ENCODE measurements around the gene TMEM190.
A peak's percentile ranks its signal among the peaks of the same experiment; 100 is the strongest.

Gene TMEM190

DNA sequence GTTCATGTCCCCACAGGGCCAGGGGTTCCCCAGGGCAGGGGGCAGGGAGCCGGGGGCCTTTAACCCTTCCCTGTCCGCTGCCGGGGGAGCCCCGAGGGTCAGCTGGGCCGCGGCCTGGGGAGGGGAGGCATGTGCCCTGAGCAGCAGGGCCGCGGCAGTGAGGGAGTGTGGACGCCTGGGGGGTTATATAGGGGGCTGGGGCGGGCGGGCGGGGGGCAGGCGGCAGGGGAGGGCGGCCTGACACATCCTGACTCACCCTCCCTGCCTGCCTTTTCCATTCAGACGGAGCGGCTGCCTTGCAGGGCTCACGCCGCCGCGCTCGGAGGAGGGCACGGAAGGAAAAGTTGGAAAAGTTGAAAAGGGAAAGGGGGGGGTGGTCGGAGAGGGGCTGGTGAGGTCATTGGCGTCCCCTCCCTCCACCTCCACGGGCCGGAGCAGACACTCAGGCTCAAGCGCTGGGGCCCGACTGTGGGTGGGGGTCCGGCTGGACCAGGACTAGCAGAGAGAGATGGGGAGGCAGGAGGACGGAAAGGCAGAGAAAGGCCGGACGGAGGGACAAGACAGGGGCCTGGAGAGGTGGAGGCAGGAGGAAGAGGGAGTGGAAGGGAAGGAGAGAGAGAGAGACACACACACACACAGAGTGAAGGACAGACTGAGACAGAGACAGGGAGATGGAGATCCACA, 6.2 kb upstream of the TMEM190 start, which contains the start of gene IL11 (continued):
- no peak for TF ChIP-seq ZNF311 (tag by site-specific recombination; IDR thresholded peaks at IDR 0.05; ENCODE audit: borderline replicate concordance)
- TF ChIP-seq ZNF112 (tag by site-specific recombination; IDR thresholded peaks at IDR 0.05) = no peak
- TF ChIP-seq ZNF274 (IDR thresholded peaks at IDR 0.05; ENCODE audit: low read length) = no peak
- TF ChIP-seq ZNF274 (tag by site-specific recombination; IDR thresholded peaks at IDR 0.05; ENCODE audit: borderline replicate concordance) = no peak
- peak; percentile 85 for TF ChIP-seq ZNF366 (tag by site-specific recombination; conservative IDR thresholded peaks at IDR 0.05)
- TF ChIP-seq, protein P1, sequence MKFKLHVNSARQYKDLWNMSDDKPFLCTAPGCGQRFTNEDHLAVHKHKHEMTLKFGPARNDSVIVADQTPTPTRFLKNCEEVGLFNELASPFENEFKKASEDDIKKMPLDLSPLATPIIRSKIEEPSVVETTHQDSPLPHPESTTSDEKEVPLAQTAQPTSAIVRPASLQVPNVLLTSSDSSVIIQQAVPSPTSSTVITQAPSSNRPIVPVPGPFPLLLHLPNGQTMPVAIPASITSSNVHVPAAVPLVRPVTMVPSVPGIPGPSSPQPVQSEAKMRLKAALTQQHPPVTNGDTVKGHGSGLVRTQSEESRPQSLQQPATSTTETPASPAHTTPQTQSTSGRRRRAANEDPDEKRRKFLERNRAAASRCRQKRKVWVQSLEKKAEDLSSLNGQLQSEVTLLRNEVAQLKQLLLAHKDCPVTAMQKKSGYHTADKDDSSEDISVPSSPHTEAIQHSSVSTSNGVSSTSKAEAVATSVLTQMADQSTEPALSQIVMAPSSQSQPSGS (tag by site-specific recombination; IDR thresholded peaks at IDR 0.05; ENCODE audit: low read depth) = no peak
- no peak for TF ChIP-seq ZNF146 (tag by site-specific recombination; IDR thresholded peaks at IDR 0.05)
- TF ChIP-seq MZF1 (tag by site-specific recombination; IDR thresholded peaks at IDR 0.05; ENCODE audit: borderline replicate concordance) = no peak
- TF ChIP-seq ZNF211 (tag by site-specific recombination; IDR thresholded peaks at IDR 0.05; ENCODE audit: low read depth) = no peak
- no peak for TF ChIP-seq ZSCAN23 (tag by site-specific recombination; IDR thresholded peaks at IDR 0.05)
- TF ChIP-seq OVOL3 (tag by site-specific recombination; IDR thresholded peaks at IDR 0.05) = no peak

DNA sequence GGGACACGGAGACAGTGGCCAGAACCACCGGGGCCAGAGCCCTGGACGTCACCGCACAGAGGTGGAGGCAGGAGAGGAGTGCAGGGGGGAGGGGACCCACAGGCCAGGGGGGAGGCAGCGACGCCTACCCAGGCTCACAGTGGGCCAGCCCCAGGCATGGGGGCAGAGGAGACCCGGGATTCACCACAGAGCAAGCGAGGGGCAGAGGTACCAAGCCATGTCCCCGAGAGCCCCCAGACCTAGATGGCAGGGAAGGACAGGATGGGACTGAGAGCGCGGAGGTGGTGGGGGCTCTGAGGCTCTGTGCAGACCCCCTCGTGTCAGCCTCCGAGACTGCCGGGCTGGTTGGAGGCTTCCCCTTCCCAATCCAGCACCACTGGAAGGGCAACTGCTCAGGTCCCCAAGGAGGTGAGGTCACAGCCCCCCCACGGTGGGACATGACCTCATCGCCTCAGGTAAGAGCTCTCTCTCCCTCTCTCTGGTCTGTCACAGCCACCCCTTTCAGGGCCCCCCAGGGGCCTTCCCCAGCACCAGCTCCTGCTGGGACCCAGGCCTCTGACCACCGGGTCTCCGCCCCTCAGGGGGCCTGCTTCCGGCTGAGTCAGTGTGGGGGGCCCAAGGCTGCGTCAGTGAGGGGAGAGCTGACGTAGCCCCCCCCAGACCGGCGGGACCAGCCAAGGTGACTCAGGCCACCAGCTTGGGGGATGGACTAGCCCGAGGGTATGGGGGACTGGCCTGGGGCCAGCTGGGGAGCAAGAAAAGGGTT, 4.1 kb upstream of the TMEM190 start:
- no peaks in the 10 kb centered on the region for H3K36me3 ChIP-seq (ENCODE audit: control insufficient read depth in 2 of 2, insufficient read depth in 1 of 2, low read length in 2 of 2)
- H3K27ac ChIP-seq (ENCODE audit: extremely low read depth, low read depth, low read length) = no peak overlapping the region
- CTCF ChIA-PET = interaction anchor here (0.9 to 1.2 kb wide), 4 partner anchors 40 to 259 kb away, joined by 3 to 10 read pairs (median 3); no protein-coding TSS in a partner anchor
- no peaks in the 10 kb centered on the region for H3K9me3 ChIP-seq (ENCODE audit: control insufficient read depth, insufficient read depth, low read depth, low read length)
- H3K4me1 ChIP-seq (ENCODE audit: control insufficient read depth, insufficient read depth, low read length) = peaks cover 5% of the 10 kb centered on the region; the same call in 1 of the 2 replicates
- H3K4me3 ChIP-seq (ENCODE audit: low read depth, low read length) = no peak overlapping the region
- POLR2A ChIA-PET = interaction anchor here (0.5 to 1.8 kb wide), 11 partner anchors 9 to 113 kb away, joined by 3 to 12 read pairs (median 4); partner anchors contain the start of genes HSPBP1, KMT5C, PPP6R1 and TMEM238
- TF ChIP-seq GLIS2 (tag by site-specific recombination; IDR thresholded peaks at IDR 0.05) (peak; percentile 85), ZNF404 (tag by site-specific recombination; IDR thresholded peaks at IDR 0.05) (no peak), ZNF529 (tag by site-specific recombination; IDR thresholded peaks at IDR 0.05; ENCODE audit: insufficient replicate concordance) (no peak), ZIC2 (tag by site-specific recombination; IDR thresholded peaks at IDR 0.05) (peak; percentile 94), ZNF10 (tag by site-specific recombination; IDR thresholded peaks at IDR 0.05) (0 out of 2 replicates have a peak, but pooled peaks have one; percentile 26), ZNF776 (tag by site-specific recombination; IDR thresholded peaks at IDR 0.05; ENCODE audit: borderline replicate concordance) (no peak), ZBTB21 (tag by site-specific recombination; IDR thresholded peaks at IDR 0.05) (0 out of 2 replicates have a peak, but pooled peaks have one; percentile 46), ZNF585B (tag by site-specific recombination; IDR thresholded peaks at IDR 0.05) (no peak), ZNF837 (tag by site-specific recombination; IDR thresholded peaks at IDR 0.05) (no peak)
- TF ChIP-seq, protein P2, sequence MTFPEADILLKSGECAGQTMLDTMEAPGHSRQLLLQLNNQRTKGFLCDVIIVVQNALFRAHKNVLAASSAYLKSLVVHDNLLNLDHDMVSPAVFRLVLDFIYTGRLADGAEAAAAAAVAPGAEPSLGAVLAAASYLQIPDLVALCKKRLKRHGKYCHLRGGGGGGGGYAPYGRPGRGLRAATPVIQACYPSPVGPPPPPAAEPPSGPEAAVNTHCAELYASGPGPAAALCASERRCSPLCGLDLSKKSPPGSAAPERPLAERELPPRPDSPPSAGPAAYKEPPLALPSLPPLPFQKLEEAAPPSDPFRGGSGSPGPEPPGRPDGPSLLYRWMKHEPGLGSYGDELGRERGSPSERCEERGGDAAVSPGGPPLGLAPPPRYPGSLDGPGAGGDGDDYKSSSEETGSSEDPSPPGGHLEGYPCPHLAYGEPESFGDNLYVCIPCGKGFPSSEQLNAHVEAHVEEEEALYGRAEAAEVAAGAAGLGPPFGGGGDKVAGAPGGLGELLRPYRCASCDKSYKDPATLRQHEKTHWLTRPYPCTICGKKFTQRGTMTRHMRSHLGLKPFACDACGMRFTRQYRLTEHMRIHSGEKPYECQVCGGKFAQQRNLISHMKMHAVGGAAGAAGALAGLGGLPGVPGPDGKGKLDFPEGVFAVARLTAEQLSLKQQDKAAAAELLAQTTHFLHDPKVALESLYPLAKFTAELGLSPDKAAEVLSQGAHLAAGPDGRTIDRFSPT (tag by site-specific recombination; IDR thresholded peaks at IDR 0.05) = peak; percentile 59; the same call in 1 of the 2 replicates
- TF ChIP-seq, protein P3, sequence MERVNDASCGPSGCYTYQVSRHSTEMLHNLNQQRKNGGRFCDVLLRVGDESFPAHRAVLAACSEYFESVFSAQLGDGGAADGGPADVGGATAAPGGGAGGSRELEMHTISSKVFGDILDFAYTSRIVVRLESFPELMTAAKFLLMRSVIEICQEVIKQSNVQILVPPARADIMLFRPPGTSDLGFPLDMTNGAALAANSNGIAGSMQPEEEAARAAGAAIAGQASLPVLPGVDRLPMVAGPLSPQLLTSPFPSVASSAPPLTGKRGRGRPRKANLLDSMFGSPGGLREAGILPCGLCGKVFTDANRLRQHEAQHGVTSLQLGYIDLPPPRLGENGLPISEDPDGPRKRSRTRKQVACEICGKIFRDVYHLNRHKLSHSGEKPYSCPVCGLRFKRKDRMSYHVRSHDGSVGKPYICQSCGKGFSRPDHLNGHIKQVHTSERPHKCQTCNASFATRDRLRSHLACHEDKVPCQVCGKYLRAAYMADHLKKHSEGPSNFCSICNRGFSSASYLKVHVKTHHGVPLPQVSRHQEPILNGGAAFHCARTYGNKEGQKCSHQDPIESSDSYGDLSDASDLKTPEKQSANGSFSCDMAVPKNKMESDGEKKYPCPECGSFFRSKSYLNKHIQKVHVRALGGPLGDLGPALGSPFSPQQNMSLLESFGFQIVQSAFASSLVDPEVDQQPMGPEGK (tag by site-specific recombination; IDR thresholded peaks at IDR 0.05) = peak; percentile 62
- TF ChIP-seq, protein P4, sequence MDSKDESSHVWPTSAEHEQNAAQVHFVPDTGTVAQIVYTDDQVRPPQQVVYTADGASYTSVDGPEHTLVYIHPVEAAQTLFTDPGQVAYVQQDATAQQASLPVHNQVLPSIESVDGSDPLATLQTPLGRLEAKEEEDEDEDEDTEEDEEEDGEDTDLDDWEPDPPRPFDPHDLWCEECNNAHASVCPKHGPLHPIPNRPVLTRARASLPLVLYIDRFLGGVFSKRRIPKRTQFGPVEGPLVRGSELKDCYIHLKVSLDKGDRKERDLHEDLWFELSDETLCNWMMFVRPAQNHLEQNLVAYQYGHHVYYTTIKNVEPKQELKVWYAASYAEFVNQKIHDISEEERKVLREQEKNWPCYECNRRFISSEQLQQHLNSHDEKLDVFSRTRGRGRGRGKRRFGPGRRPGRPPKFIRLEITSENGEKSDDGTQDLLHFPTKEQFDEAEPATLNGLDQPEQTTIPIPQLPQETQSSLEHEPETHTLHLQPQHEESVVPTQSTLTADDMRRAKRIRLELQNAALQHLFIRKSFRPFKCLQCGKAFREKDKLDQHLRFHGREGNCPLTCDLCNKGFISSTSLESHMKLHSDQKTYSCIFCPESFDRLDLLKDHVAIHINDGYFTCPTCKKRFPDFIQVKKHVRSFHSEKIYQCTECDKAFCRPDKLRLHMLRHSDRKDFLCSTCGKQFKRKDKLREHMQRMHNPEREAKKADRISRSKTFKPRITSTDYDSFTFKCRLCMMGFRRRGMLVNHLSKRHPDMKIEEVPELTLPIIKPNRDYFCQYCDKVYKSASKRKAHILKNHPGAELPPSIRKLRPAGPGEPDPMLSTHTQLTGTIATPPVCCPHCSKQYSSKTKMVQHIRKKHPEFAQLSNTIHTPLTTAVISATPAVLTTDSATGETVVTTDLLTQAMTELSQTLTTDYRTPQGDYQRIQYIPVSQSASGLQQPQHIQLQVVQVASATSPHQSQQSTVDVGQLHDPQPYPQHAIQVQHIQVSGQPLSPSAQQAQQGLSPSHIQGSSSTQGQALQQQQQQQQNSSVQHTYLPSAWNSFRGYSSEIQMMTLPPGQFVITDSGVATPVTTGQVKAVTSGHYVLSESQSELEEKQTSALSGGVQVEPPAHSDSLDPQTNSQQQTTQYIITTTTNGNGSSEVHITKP (tag by site-specific recombination; IDR thresholded peaks at IDR 0.05) = peak; percentile 36; the same call in 1 of the 2 replicates
- TF ChIP-seq, protein P5, sequence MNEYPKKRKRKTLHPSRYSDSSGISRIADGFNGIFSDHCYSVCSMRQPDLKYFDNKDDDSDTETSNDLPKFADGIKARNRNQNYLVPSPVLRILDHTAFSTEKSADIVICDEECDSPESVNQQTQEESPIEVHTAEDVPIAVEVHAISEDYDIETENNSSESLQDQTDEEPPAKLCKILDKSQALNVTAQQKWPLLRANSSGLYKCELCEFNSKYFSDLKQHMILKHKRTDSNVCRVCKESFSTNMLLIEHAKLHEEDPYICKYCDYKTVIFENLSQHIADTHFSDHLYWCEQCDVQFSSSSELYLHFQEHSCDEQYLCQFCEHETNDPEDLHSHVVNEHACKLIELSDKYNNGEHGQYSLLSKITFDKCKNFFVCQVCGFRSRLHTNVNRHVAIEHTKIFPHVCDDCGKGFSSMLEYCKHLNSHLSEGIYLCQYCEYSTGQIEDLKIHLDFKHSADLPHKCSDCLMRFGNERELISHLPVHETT (tag by site-specific recombination; IDR thresholded peaks at IDR 0.05) = 0 out of 2 replicates have a peak, but pooled peaks have one; percentile 28

Measured in HEK293 (cell line).